HepG2 (cell line): ENCODE measurements around the gene USF2. TPM values are rescaled to one million over a fixed set of nuclear protein-coding genes. Genes with fewer than 3 reads are reported as not detected.

ENCODE experiments used
- ATAC-seq: fragments of 200-7000 bp; cut with Tn5 transposase; 3 replicates; pipeline ENCODE4 v1.9.1; 2020; ENCODE audit warnings: mild to moderate bottlenecking, moderate library complexity
- BruUV-seq: library from RNA; stranded (reverse); fragments of 400-500 nt; replicated peaks from 2 replicates; lab custom pipeline; 2021; lab: Mats Ljungman, UMichigan
- CTCF ChIA-PET: fragments of 300-600 bp; formaldehyde crosslinking; extraction: SDS; loops from one replicate; lab custom pipeline; 2021; ENCODE audit warnings: low total read pairs, inconsistent platforms, low intra/inter-chr PET ratio; lab: Yijun Ruan, JAX
- POLR2A ChIA-PET: fragments of 350-600 bp; sonication (Branson Sonifier 250); formaldehyde crosslinking; loops from one replicate; lab custom pipeline; 2020; ENCODE audit warnings: antibody characterized with exemption, inconsistent platforms; lab: Yijun Ruan, JAX
- DNase-seq: peaks from one replicate; pipeline ENCODE4 v3.0.0-alpha.2; 2015; ENCODE audit warnings: low spot score
- FAIRE-seq: peaks from 3 replicates; lab custom pipeline; 2011; peaks lifted over from hg19 to GRCh38; lab: Jason Lieb, UNC
- H2AFZ ChIP-seq: one replicate; pipeline ENCODE4 v1.6.1; 2011; ENCODE audit warnings: low read length, inconsistent platforms
- H3K27ac ChIP-seq: fragments of 300-600 bp; 3 replicates; pipeline ENCODE4 v1.8.0; 2011; ENCODE audit warnings: mixed run types, mild to moderate bottlenecking, mixed read lengths, low read length, inconsistent platforms; ENCODE audit not compliant: insufficient read depth; ENCODE audit errors: extremely low read length
- H3K27me3 ChIP-seq, 2 experiments: fragments of 200-600 bp in 1 of 2; 2 replicates in 1 of 2; 3 replicates in 1 of 2; pipeline versions ENCODE4 v1.6.0 to v1.8.0; 2011; ENCODE audit warnings: low read length in 2 of 2, mild to moderate bottlenecking in 2 of 2, moderate library complexity in 2 of 2, inconsistent platforms in 1 of 2; ENCODE audit not compliant: insufficient read depth in 2 of 2, control insufficient read depth in 1 of 2
- H3K36me3 ChIP-seq, 2 experiments: fragments of 200-600 bp in 1 of 2; replicated peaks in 1 of 2; 2 replicates in 1 of 2; 3 replicates in 1 of 2; pipeline versions ENCODE4 v1.5.1 to v1.8.0; 2011; ENCODE audit warnings: low read length in 2 of 2, inconsistent platforms in 1 of 2; ENCODE audit not compliant: insufficient read depth in 2 of 2, control insufficient read depth in 1 of 2
- H3K4me1 ChIP-seq: 2 replicates; pipeline ENCODE4 v1.5.1; 2012; ENCODE audit warnings: low read length, inconsistent platforms; ENCODE audit not compliant: insufficient read depth
- H3K4me2 ChIP-seq: 2 replicates; pipeline ENCODE4 v1.6.0; 2011; ENCODE audit warnings: low read depth, low read length, inconsistent platforms
- H3K4me3 ChIP-seq, 3 experiments: fragments of 200-600 bp in 1 of 3; sonication (generic), shearing (Covaris generic) in 1 of 3; replicated peaks in 1 of 3; 2 replicates each; pipeline ENCODE4 v1.5.1; 2011 to 2016; ENCODE audit warnings: low read length in 3 of 3, inconsistent platforms in 2 of 3, low read depth in 2 of 3, mild to moderate bottlenecking in 2 of 3, control low read depth in 1 of 3, mixed read lengths in 1 of 3; ENCODE audit not compliant: insufficient read depth in 1 of 3
- H3K79me2 ChIP-seq: one replicate; pipeline ENCODE4 v1.6.1; 2011; ENCODE audit warnings: low read length, inconsistent platforms; ENCODE audit not compliant: insufficient read depth
- H3K9ac ChIP-seq: 2 replicates; pipeline ENCODE4 v1.6.0; 2011; ENCODE audit warnings: mild to moderate bottlenecking, low read depth, low read length, inconsistent platforms; ENCODE audit not compliant: insufficient read depth
- H3K9me3 ChIP-seq: 2 replicates; pipeline ENCODE4 v1.5.1; 2012; ENCODE audit warnings: mild to moderate bottlenecking, low read length
- H4K20me1 ChIP-seq: 2 replicates; pipeline ENCODE4 v1.6.0; 2011; ENCODE audit warnings: inconsistent platforms, mild to moderate bottlenecking, low read length, moderate library complexity; ENCODE audit not compliant: insufficient read depth
- ATF1 ChIP-seq: IDR thresholded peaks from 2 replicates; pipeline ENCODE4 v1.6.1; 2016; ENCODE audit warnings: mild to moderate bottlenecking, control low read depth
- ATF7-NPFF ChIP-seq: sonication (generic); formaldehyde crosslinking; IDR thresholded peaks from 2 replicates; pipeline ENCODE4 v1.8.1; 2023; ENCODE audit warnings: mild to moderate bottlenecking, low read depth, missing genetic modification reagents, moderate library complexity
- CEBPB ChIP-seq: IDR thresholded peaks from 2 replicates; pipeline ENCODE4 v1.6.1; 2011; ENCODE audit warnings: low read depth, low read length, improper control_type of control experiment, borderline replicate concordance
- FOXA3 ChIP-seq: IDR thresholded peaks from 2 replicates; pipeline ENCODE4 v1.6.1; 2016; ENCODE audit warnings: missing genetic modification reagents, missing compliant biosample characterization
- FOXP1 ChIP-seq, 2 experiments: fragments of 450-650 bp in 1 of 2; IDR thresholded peaks; 2 replicates each; pipeline ENCODE4 v1.6.1; 2017 to 2018; ENCODE audit warnings: antibody characterized with exemption in 1 of 2
- GATAD2A ChIP-seq: IDR thresholded peaks from 2 replicates; pipeline ENCODE4 v1.6.1; 2016
- GLI4 ChIP-seq: sonication (generic); formaldehyde crosslinking; IDR thresholded peaks from 2 replicates; pipeline ENCODE4 v1.5.1; 2020; ENCODE audit warnings: missing genetic modification reagents, mild to moderate bottlenecking, moderate library complexity, borderline replicate concordance
- KDM5B ChIP-seq: sonication (generic); formaldehyde crosslinking; IDR thresholded peaks from 2 replicates; pipeline ENCODE4 v1.4.0; 2020; ENCODE audit warnings: missing genetic modification reagents, mild to moderate bottlenecking, borderline replicate concordance
- RAD21 ChIP-seq: fragments of 450-650 bp; formaldehyde crosslinking; IDR thresholded peaks from 2 replicates; pipeline ENCODE4 v1.5.0; 2020; ENCODE audit warnings: mild to moderate bottlenecking
- SOX5 ChIP-seq: IDR thresholded peaks from 2 replicates; pipeline ENCODE4 v1.6.1; 2016; ENCODE audit warnings: borderline replicate concordance
- SRF ChIP-seq: IDR thresholded peaks from 2 replicates; pipeline ENCODE4 v1.6.1; 2011; ENCODE audit warnings: mild to moderate bottlenecking, low read depth, low read length, moderate library complexity
- TOPORS ChIP-seq: sonication (generic); formaldehyde crosslinking; IDR thresholded peaks from 2 replicates; pipeline ENCODE4 v1.8.0; 2023; ENCODE audit warnings: mild to moderate bottlenecking, missing genetic modification reagents
- ZBTB8A ChIP-seq: sonication (generic); formaldehyde crosslinking; IDR thresholded peaks from 2 replicates; pipeline ENCODE4 v1.4.0; 2020; ENCODE audit warnings: mild to moderate bottlenecking, low read depth, missing genetic modification reagents, borderline replicate concordance
- ZFX ChIP-seq: sonication (generic); formaldehyde crosslinking; IDR thresholded peaks from 2 replicates; pipeline ENCODE4 v1.4.0; 2020; ENCODE audit warnings: mild to moderate bottlenecking, low read depth, missing genetic modification reagents, moderate library complexity
- WGBS: methylation state at CpG from one replicate; pipeline ENCODE4 v1.1.6; 2017; ENCODE audit warnings: low lambda C conversion rate; 5-methylcytosine and 5-hydroxymethylcytosine counted together
- in situ Hi-C: cut with HindIII; loops from 2 replicates; pipeline ENCODE4 v1.10.0; 2017; ENCODE audit warnings: low pct_unique_long_range_greater_than_20kb; ENCODE audit not compliant: extremely low pct_ligation_motif_present
- intact Hi-C: fragments of 100-400 bp; cut with micrococcal nuclease; formaldehyde crosslinking; loops from one replicate; pipeline ENCODE4 v1.10.0; 2022; ENCODE audit not compliant: unreplicated experiment
- polyA plus RNA-seq, 8 experiments: library from polyadenylated mRNA; depleted of rRNA in 3 of 8; stranded (reverse) in 7 of 8; unstranded in 1 of 8; fragments of >200 nt; fragmentation: Illumina TruSeq in 4 of 8; extraction: Trizol in 4 of 8; gene quantifications; 2 replicates each; pipeline versions ENCODE4 v1.2.1 to v1.2.3, GENCODE V29; 2011 to 2016; ENCODE audit warnings: low read depth in 4 of 8, missing spikeins in 1 of 8, mixed read lengths in 1 of 8; ENCODE audit not compliant: insufficient read depth in 1 of 8
- total RNA-seq, 5 experiments: library from RNA; depleted of rRNA; stranded (reverse); fragments of >200 nt; fragmentation: Illumina TruSeq; extraction: Trizol; gene quantifications; 2 replicates each; pipeline ENCODE4 v1.2.3, GENCODE V29; 2016; ENCODE audit warnings: low read depth in 1 of 5
- TF ChIP-seq, protein P1 (sequence below), 2 experiments: fragments of 450-650 bp in 1 of 2; sonication (generic) in 1 of 2; formaldehyde crosslinking; IDR thresholded peaks; 2 replicates each; pipeline versions ENCODE4 v1.5.0 to v1.8.0; 2020 to 2022; ENCODE audit warnings: mild to moderate bottlenecking in 1 of 2, missing genetic modification reagents in 1 of 2
- TF ChIP-seq, protein P2 (sequence below): IDR thresholded peaks from 2 replicates; pipeline ENCODE4 v1.6.1; 2016; ENCODE audit warnings: mild to moderate bottlenecking
- TF ChIP-seq, protein P3 (sequence below): sonication (generic); formaldehyde crosslinking; IDR thresholded peaks from 2 replicates; pipeline ENCODE4 v1.5.1; 2020; ENCODE audit warnings: mild to moderate bottlenecking, missing genetic modification reagents, moderate library complexity

The USF2 gene
- total and polyA plus RNA-seq, 2 of the 13 experiments (the other 11 are each of a cell fraction or from before 2014, with no cell fraction given): 54.9 to 106 TPM

DNA sequence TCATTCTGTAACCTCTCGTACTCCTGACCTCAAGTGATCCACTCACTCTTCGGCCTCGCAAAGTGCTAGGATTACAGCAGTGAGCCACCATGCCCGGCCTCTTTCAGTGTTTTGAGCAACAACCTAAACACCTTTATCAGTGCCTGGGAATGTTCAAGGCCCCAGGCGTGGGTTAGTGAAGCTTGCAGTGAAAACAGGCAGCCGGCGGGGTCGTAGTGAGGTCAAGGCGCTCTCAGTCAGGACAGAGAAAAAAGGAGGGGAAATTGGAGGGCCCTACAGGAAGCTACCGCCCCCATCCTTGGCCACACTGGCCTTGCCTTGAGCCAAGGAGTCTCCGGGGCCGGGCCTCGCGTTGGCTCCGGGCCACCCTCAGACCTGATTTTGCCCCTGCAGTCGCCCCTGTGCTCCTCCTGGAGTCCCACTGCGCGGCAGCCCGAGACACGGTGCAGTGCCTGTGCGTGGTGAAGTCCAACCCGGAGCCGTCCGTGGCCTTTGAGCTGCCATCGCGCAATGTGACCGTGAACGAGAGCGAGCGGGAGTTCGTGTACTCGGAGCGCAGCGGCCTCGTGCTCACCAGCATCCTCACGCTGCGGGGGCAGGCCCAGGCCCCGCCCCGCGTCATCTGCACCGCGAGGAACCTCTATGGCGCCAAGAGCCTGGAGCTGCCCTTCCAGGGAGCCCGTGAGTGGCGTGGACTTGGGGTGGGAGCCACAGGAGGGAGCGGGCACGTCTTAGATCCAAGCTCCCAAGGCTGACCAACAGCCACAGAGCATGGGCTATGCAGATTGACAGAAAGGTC is 40.9 kb downstream of the USF2 start:
- Histone ChIP-seq H3K9ac (peak overlapping the region; percentile 7; the same call in 1 of the 2 replicates), H3K9me3 (no peaks in the 10 kb centered on the region), H3K4me1 (peaks cover 99% of the 10 kb centered on the region), H3K79me2 (no peaks in the 10 kb centered on the region), H4K20me1 (no peaks in the 10 kb centered on the region), H3K4me2 (peak overlapping the region; percentile 48), H3K27ac (peak overlapping the region; percentile 61), H3K36me3 (no peaks in the 10 kb centered on the region), H3K27me3 (no peaks in the 10 kb centered on the region), H2AFZ (no peak overlapping the region), H3K4me3 (peak overlapping the region in 1 of 3 experiments; percentile 19; a peak in 1 of 6 replicates)
- 46% methylated on average over 15 of the region's 47 CpGs for WGBS
- ATAC-seq (peak; percentile 65), FAIRE-seq (peak; percentile 85), DNase-seq (peak; percentile 87)
- ChIA-PET POLR2A (interaction anchor here (0.6 to 3.7 kb wide), 7 partner anchors 7 to 169 kb away, joined by 3 to 16 read pairs (median 4); partner anchors contain the start of gene HAMP), CTCF (no interaction called here)
- in situ Hi-C loops (no loop called here), intact Hi-C loops (no loop called here)
- BruUV-seq: no TSS peak
- TF ChIP-seq FOXP1 (IDR thresholded peaks at IDR 0.05) (no peak), FOXP1 (CRISPR knock-in tag; IDR thresholded peaks at IDR 0.05) (peak; percentile 87), RAD21 (no peak), TOPORS (no peak), GATAD2A (CRISPR knock-in tag) (peak; percentile 87), ATF7-NPFF (CRISPR knock-in tag) (0 out of 2 replicates have a peak, but pooled peaks have one; percentile 20), SRF (no peak), SOX5 (CRISPR knock-in tag) (peak; percentile 65; the same call in 1 of the 2 replicates), ZBTB8A (CRISPR knock-in tag) (no peak), FOXA3 (CRISPR knock-in tag) (peak; percentile 47; the same call in 1 of the 2 replicates), GLI4 (CRISPR knock-in tag) (no peak), ATF1 (CRISPR knock-in tag) (no peak), ZFX (CRISPR knock-in tag) (peak; percentile 49; the same call in 1 of the 2 replicates), KDM5B (CRISPR knock-in tag) (0 out of 2 replicates have a peak, but pooled peaks have one; percentile 36), CEBPB (peak; percentile 12; the same call in 1 of the 2 replicates)
- TF ChIP-seq, protein P1, sequence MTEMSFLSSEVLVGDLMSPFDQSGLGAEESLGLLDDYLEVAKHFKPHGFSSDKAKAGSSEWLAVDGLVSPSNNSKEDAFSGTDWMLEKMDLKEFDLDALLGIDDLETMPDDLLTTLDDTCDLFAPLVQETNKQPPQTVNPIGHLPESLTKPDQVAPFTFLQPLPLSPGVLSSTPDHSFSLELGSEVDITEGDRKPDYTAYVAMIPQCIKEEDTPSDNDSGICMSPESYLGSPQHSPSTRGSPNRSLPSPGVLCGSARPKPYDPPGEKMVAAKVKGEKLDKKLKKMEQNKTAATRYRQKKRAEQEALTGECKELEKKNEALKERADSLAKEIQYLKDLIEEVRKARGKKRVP (CRISPR knock-in tag; IDR thresholded peaks at IDR 0.05): peak in 1 of 2 experiments; percentile 22; a peak in 1 of 4 replicates
- TF ChIP-seq, protein P2, sequence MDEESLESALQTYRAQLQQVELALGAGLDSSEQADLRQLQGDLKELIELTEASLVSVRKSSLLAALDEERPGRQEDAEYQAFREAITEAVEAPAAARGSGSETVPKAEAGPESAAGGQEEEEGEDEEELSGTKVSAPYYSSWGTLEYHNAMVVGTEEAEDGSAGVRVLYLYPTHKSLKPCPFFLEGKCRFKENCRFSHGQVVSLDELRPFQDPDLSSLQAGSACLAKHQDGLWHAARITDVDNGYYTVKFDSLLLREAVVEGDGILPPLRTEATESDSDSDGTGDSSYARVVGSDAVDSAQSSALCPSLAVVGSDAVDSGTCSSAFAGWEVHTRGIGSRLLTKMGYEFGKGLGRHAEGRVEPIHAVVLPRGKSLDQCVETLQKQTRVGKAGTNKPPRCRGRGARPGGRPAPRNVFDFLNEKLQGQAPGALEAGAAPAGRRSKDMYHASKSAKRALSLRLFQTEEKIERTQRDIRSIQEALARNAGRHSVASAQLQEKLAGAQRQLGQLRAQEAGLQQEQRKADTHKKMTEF: 0 out of 2 replicates have a peak, but pooled peaks have one; percentile 46
- TF ChIP-seq, protein P3, sequence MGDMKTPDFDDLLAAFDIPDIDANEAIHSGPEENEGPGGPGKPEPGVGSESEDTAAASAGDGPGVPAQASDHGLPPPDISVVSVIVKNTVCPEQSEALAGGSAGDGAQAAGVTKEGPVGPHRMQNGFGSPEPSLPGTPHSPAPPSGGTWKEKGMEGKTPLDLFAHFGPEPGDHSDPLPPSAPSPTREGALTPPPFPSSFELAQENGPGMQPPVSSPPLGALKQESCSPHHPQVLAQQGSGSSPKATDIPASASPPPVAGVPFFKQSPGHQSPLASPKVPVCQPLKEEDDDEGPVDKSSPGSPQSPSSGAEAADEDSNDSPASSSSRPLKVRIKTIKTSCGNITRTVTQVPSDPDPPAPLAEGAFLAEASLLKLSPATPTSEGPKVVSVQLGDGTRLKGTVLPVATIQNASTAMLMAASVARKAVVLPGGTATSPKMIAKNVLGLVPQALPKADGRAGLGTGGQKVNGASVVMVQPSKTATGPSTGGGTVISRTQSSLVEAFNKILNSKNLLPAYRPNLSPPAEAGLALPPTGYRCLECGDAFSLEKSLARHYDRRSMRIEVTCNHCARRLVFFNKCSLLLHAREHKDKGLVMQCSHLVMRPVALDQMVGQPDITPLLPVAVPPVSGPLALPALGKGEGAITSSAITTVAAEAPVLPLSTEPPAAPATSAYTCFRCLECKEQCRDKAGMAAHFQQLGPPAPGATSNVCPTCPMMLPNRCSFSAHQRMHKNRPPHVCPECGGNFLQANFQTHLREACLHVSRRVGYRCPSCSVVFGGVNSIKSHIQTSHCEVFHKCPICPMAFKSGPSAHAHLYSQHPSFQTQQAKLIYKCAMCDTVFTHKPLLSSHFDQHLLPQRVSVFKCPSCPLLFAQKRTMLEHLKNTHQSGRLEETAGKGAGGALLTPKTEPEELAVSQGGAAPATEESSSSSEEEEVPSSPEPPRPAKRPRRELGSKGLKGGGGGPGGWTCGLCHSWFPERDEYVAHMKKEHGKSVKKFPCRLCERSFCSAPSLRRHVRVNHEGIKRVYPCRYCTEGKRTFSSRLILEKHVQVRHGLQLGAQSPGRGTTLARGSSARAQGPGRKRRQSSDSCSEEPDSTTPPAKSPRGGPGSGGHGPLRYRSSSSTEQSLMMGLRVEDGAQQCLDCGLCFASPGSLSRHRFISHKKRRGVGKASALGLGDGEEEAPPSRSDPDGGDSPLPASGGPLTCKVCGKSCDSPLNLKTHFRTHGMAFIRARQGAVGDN (CRISPR knock-in tag): peak; percentile 77
